ENCODE results near the gene RMND5B. TPM values are rescaled to one million over a fixed set of nuclear protein-coding genes. Genes with fewer than 3 reads are reported as not detected.
"Not testable (repeated sequence)": the region's sequence is repeated elsewhere in the genome, so short reads cannot be mapped to it uniquely, and the experiment has no call there.

RMND5B gene
- total and polyA plus RNA-seq, 7 donors, result 43.5 to 80.2 (median 53.6) TPM

DNA sequence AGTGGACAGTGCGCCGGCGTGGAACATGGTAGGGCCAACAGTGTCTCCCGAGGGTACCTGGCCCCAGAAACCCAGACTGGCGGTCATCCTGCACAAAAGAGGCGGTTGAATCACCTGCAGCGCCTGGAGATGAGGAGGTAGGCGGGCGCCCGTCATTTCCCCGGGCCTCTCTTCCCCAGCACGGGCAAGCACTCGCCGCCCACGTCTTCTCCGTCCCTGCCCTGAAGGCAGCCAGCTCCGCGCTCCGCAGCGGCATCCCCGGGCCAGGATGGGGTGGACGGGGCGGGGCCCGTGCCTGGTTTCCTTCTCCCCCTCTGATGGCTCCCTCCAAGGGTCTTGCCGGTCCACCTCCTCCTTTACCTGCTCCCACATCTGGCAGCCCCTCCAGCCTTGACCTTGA, 44.5 kb upstream of the RMND5B start:
- DNase-seq, result no peak
- TF ChIP-seq, protein P1, sequence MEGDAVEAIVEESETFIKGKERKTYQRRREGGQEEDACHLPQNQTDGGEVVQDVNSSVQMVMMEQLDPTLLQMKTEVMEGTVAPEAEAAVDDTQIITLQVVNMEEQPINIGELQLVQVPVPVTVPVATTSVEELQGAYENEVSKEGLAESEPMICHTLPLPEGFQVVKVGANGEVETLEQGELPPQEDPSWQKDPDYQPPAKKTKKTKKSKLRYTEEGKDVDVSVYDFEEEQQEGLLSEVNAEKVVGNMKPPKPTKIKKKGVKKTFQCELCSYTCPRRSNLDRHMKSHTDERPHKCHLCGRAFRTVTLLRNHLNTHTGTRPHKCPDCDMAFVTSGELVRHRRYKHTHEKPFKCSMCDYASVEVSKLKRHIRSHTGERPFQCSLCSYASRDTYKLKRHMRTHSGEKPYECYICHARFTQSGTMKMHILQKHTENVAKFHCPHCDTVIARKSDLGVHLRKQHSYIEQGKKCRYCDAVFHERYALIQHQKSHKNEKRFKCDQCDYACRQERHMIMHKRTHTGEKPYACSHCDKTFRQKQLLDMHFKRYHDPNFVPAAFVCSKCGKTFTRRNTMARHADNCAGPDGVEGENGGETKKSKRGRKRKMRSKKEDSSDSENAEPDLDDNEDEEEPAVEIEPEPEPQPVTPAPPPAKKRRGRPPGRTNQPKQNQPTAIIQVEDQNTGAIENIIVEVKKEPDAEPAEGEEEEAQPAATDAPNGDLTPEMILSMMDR (IDR thresholded peaks at IDR 0.05), result no peak
- Histone ChIP-seq H3K9me3 (no peaks in the 10 kb centered on the region), H3K4me1 (no peaks in the 10 kb centered on the region), H3K4me3 (no peak overlapping the region), H3K27me3 (ENCODE audit: insufficient read depth in 3 of 3, low read length in 2 of 3) (peaks cover 0 to 9% (median 4%) of the 10 kb centered on the region in 3 donors), H3K27ac (no peak overlapping the region), H3K36me3 (ENCODE audit: insufficient read depth in 1 of 2, low read depth in 1 of 2) (no peaks in the 10 kb centered on the region)
- WGBS, 3 donors, result 56 to 63% (median 60%) methylated on average over 18 to 25 of the region's 25 CpGs
- no peak for ATAC-seq
- intact Hi-C loops (cut with DNase I), result no loop called here

- H3K4me3 ChIP-seq; H3K9me3 ChIP-seq; intact Hi-C loops (cut with DNase I); H3K27ac ChIP-seq; H3K36me3 ChIP-seq (ENCODE audit: insufficient read depth in 1 of 2, low read depth in 1 of 2); H3K4me1 ChIP-seq; ATAC-seq; H3K27me3 ChIP-seq (ENCODE audit: insufficient read depth in 3 of 3, low read length in 2 of 3); DNase-seq: not testable (repeated sequence)
- 81 to 86% (median 85%) methylated on average over 5 of the region's 5 CpGs for WGBS, 3 donors
Measured at GRCh38 chr5:178087199-178087598, 43.6 kb upstream of the RMND5B start.

DNA sequence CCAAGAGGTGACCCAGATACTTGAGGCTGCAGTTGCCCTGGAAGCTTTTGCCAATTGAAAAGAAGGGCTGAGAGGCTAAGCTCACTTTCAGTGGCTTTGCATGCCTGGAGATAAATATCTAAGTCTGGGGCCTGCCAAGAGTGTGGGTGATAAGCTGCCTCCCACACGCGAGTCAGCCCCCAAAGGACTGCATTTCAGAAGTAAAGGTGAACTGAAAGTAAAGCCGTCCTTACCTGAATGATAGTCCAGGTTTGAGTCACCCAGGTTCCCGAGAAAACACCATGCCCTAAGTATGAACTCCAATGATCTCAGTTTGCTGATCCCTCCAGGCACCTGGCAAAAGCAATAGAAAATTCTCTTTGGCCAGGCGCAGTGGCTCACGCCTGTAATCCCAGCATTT, 40.0 kb upstream of the RMND5B start:
- DNase-seq (no peak), ATAC-seq (no peak)
- Histone ChIP-seq H3K4me3 (no peak overlapping the region), H3K36me3 (ENCODE audit: insufficient read depth in 1 of 2, low read depth in 1 of 2) (no peaks in the 10 kb centered on the region), H3K9me3 (no peaks in the 10 kb centered on the region), H3K4me1 (no peaks in the 10 kb centered on the region), H3K27me3 (ENCODE audit: insufficient read depth in 3 of 3, low read length in 2 of 3) (peaks cover 0 to 9% (median 8%) of the 10 kb centered on the region in 3 donors), H3K27ac (no peak overlapping the region)
- TF ChIP-seq, protein P1 (IDR thresholded peaks at IDR 0.05), result no peak
- intact Hi-C loops (cut with DNase I), result no loop called here
- WGBS, 3 donors, result 80 to 89% (median 87%) methylated on average over 6 of the region's 6 CpGs

- 73 to 79% (median 77%) methylated on average over 2 of the region's 2 CpGs for WGBS, 3 donors
- intact Hi-C loops (cut with DNase I), result no loop called here
- DNase-seq (no peak), ATAC-seq (no peak)
- Histone ChIP-seq H3K36me3 (ENCODE audit: insufficient read depth in 1 of 2, low read depth in 1 of 2) (no peaks in the 10 kb centered on the region), H3K4me3 (no peak overlapping the region), H3K4me1 (no peaks in the 10 kb centered on the region), H3K27ac (no peak overlapping the region), H3K9me3 (no peaks in the 10 kb centered on the region), H3K27me3 (ENCODE audit: insufficient read depth in 3 of 3, low read length in 2 of 3) (peaks cover 0 to 4% (median 0%) of the 10 kb centered on the region in 3 donors)
- TF ChIP-seq, protein P1 (IDR thresholded peaks at IDR 0.05), result no peak
Measured at GRCh38 chr5:178093134-178093533, 37.7 kb upstream of the RMND5B start.

DNA sequence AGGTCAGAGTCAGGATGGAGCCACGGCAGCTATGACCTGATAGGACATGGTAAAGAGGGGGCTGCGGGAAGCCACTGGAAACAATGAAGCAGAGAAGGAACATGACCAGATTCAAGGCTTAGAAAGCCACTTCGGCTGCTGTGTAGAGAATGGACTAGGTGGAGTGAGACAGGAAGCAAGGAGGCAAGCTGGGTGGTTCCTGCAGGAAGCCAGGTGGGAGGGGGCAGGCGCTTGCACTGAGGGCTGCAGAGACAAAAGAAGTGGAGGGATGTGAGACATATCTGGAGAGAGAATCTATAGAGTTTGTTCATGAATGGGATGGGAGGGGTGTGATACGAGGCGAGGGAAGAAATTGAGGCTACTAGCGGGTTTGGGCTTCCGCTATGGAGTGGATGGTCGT, 36.5 kb upstream of the RMND5B start:
- Histone ChIP-seq H3K36me3 (ENCODE audit: insufficient read depth in 1 of 2, low read depth in 1 of 2) (no peaks in the 10 kb centered on the region), H3K4me1 (no peaks in the 10 kb centered on the region), H3K9me3 (no peaks in the 10 kb centered on the region), H3K27ac (no peak overlapping the region), H3K27me3 (ENCODE audit: insufficient read depth in 3 of 3, low read length in 2 of 3) (peaks cover 0 to 4% (median 0%) of the 10 kb centered on the region in 3 donors), H3K4me3 (no peak overlapping the region)
- 75 to 83% (median 80%) methylated on average over 9 of the region's 9 CpGs for WGBS, 3 donors
- TF ChIP-seq, protein P1 (IDR thresholded peaks at IDR 0.05), result no peak
- no peak for ATAC-seq
- DNase-seq, result no peak
- intact Hi-C loops (cut with DNase I), result no loop called here
